Thoracic aorta (tissue), 2 donors: Measurements from ENCODE around the gene NFASC. TPM values are rescaled to one million over a fixed set of nuclear protein-coding genes. Genes with fewer than 3 reads are reported as not detected.

ENCODE experiments used
- ATAC-seq: fragments of 150-250 bp; one replicate; pipeline ENCODE4 v1.8.0; 2017; ENCODE audit warnings: low read depth; ENCODE audit not compliant: insufficient number of reproducible peaks, low FRiP score
- DNase-seq: peaks from one replicate; pipeline ENCODE4 v3.0.0-alpha.2; 2020; ENCODE audit warnings: low spot score
- H3K27ac ChIP-seq, 2 donors: fragments of 200-600 bp; sonication (generic); 1 replicate in 1 of 2; 2 replicates in 1 of 2; pipeline ENCODE4 v1.5.1; 2016; ENCODE audit warnings: mild to moderate bottlenecking in 2 of 2, moderate library complexity in 2 of 2
- H3K27me3 ChIP-seq: fragments of 200-600 bp; sonication (generic); replicated peaks from 2 replicates; pipeline ENCODE4 v1.6.0; 2016; ENCODE audit warnings: mild to moderate bottlenecking; ENCODE audit not compliant: insufficient read depth
- H3K36me3 ChIP-seq: fragments of 200-600 bp; sonication (generic); one replicate; pipeline ENCODE4 v1.5.1; 2016
- H3K4me1 ChIP-seq, 2 donors: fragments of 200-600 bp; sonication (generic); 1 replicate in 1 of 2; 2 replicates in 1 of 2; pipeline versions ENCODE4 v1.5.1 to v1.6.0; 2016; ENCODE audit warnings: low read depth in 2 of 2, mild to moderate bottlenecking in 1 of 2; ENCODE audit not compliant: control insufficient read depth in 1 of 2
- H3K4me3 ChIP-seq: fragments of 200-600 bp; sonication (generic); 2 replicates; pipeline ENCODE4 v1.5.1; 2016; ENCODE audit warnings: mild to moderate bottlenecking
- H3K9me3 ChIP-seq: fragments of 200-600 bp; sonication (generic); 2 replicates; pipeline ENCODE4 v1.5.1; 2016
- total RNA-seq, 2 donors: library from RNA; depleted of rRNA; stranded (reverse); fragments of >200 nt; gene quantifications; one replicate each; pipeline versions ENCODE4 v1.1.0 to v1.2.3, GENCODE V29; 2016
- TF ChIP-seq, protein P1 (sequence below): fragments of 200-600 bp; sonication (generic); IDR thresholded peaks from one replicate; pipeline ENCODE4 v1.5.1; 2019; ENCODE audit warnings: antibody characterized with exemption

Gene NFASC
- total RNA-seq, 2 donors from 2014 or later = 26.2 to 29.5 TPM

DNA sequence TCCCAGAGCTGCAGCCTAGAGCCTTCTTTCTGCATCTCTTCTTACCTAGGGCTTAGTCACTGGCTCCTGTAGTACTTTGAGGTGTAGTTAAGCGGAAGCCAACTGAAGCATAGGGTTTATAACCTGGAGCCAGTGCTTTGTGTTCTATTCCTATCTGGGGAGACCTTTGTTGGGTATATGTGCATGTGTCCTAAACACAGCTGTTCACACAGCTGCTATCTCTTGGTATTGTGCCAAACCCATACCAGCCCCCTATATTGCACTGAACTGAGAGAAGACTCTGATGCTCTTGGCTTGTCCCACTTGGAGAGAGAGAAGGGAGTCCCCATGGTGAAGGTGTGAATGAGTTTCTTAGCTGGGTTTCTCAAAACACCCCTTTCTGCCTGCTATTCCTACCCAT is 17.2 kb upstream of the NFASC start:
- no peak overlapping the region for H3K4me3 ChIP-seq
- H3K27ac ChIP-seq = no peak overlapping the region
- no peak for DNase-seq
- H3K36me3 ChIP-seq = no peaks in the 10 kb centered on the region
- H3K27me3 ChIP-seq = no peaks in the 10 kb centered on the region
- TF ChIP-seq, protein P1, sequence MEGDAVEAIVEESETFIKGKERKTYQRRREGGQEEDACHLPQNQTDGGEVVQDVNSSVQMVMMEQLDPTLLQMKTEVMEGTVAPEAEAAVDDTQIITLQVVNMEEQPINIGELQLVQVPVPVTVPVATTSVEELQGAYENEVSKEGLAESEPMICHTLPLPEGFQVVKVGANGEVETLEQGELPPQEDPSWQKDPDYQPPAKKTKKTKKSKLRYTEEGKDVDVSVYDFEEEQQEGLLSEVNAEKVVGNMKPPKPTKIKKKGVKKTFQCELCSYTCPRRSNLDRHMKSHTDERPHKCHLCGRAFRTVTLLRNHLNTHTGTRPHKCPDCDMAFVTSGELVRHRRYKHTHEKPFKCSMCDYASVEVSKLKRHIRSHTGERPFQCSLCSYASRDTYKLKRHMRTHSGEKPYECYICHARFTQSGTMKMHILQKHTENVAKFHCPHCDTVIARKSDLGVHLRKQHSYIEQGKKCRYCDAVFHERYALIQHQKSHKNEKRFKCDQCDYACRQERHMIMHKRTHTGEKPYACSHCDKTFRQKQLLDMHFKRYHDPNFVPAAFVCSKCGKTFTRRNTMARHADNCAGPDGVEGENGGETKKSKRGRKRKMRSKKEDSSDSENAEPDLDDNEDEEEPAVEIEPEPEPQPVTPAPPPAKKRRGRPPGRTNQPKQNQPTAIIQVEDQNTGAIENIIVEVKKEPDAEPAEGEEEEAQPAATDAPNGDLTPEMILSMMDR = no peak
- H3K9me3 ChIP-seq = no peaks in the 10 kb centered on the region
- no peaks in the 10 kb centered on the region for H3K4me1 ChIP-seq
- no peak for ATAC-seq

DNA sequence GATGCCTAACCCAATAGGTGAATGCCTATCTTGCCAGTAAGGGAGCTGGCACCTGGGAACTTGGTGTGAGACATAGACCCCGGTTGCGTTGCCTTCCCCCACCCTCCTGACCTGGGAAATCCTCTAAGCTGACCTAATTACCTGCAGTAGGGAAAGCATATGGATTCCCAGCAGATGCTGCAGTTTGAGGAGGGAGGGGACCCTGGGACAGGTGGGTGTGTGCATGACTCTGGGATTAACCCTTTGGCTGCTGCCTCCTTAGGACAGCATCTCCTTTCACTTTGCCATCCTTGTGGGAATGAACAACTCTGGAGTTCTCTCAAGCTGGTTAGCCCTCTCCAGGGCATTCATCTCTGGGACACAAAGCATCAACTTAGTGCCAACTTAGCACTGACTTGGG is 16.4 kb upstream of the NFASC start:
- TF ChIP-seq, protein P1 = no peak
- H3K4me1 ChIP-seq = no peaks in the 10 kb centered on the region
- no peak for ATAC-seq
- no peaks in the 10 kb centered on the region for H3K9me3 ChIP-seq
- H3K27me3 ChIP-seq = no peaks in the 10 kb centered on the region
- no peak for DNase-seq
- H3K27ac ChIP-seq = no peak overlapping the region
- H3K4me3 ChIP-seq = no peak overlapping the region
- no peaks in the 10 kb centered on the region for H3K36me3 ChIP-seq

DNA sequence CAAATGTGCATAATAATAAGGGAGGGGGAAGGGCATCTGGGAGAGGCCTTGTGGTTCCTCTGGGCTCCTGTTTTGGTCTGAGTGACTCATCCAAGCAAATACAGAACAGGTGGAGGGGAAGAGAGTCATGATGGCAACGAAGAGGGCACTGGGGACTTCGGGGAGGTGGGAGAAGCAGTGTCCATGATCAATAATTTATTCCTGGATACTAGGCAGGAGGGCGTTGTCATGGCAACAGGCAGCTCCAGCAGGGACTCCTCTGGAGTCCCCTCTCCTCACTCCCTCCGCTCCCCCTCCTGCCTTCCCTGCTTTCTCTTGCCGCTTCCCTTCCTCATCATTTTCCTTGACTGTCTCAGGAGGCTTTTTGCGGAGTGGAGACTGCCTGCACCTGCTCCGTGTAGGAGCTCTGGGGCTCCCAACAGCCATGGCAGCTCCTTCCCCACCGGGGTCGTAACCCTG is 12.3 kb upstream of the NFASC start:
- H3K36me3 ChIP-seq = no peaks in the 10 kb centered on the region
- no peaks in the 10 kb centered on the region for H3K4me1 ChIP-seq
- no peaks in the 10 kb centered on the region for H3K27me3 ChIP-seq
- DNase-seq = no peak
- no peak for ATAC-seq
- no peak overlapping the region for H3K27ac ChIP-seq
- H3K9me3 ChIP-seq = no peaks in the 10 kb centered on the region
- H3K4me3 ChIP-seq = no peak overlapping the region
- TF ChIP-seq, protein P1 = no peak

DNA sequence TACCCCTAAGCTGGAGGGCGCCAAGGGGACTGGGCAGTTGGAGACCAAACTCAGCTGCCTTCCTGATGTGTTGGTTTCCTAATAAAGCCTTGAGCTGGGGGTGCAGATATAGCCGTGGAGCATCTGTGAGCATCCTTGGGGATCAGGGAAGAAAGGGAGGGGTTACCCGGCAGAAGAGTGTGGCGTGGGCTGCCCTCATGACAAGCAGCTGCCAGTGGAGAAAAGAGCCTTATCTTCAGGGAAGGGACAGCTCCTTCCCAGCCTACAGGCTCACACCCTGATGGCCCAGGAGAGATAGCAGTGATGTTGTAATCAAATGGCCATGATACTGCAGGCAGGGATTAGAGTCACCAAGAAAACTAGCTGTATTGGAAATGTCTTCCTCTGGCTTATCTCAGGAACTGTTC is 10.8 kb upstream of the NFASC start:
- Histone ChIP-seq H3K36me3 (no peaks in the 10 kb centered on the region), H3K27ac (no peak overlapping the region), H3K4me1 (no peaks in the 10 kb centered on the region), H3K9me3 (no peaks in the 10 kb centered on the region), H3K27me3 (no peaks in the 10 kb centered on the region), H3K4me3 (no peak overlapping the region)
- no peak for DNase-seq
- TF ChIP-seq, protein P1 = no peak
- no peak for ATAC-seq

DNA sequence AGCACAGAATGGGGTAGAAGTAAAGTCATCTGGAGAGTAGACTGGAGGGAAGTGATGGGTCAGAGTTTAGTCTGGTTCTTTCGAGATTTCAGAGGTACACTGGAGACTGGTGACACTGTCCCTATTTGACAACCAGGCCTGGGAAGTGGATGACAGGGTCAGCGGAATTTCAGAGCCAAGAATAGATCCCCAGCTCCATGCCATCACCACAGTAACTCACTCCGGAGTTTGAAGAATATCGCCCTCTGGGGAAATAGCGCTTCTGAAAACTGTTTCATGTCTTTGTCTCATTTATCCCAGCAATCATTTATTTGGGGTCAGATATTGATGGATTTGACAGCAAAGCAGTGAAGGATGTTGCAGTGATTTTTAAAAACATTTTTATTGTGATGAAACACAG is 7.6 kb upstream of the NFASC start:
- no peaks in the 10 kb centered on the region for H3K4me1 ChIP-seq
- DNase-seq (no peak), ATAC-seq (no peak)
- TF ChIP-seq, protein P1 = no peak
- H3K27ac ChIP-seq = no peak overlapping the region
- H3K27me3 ChIP-seq = no peaks in the 10 kb centered on the region
- H3K9me3 ChIP-seq = no peaks in the 10 kb centered on the region
- H3K36me3 ChIP-seq = no peaks in the 10 kb centered on the region
- no peak overlapping the region for H3K4me3 ChIP-seq
